Upper lobe of right lung (tissue), 1 donor: Measurements from ENCODE around the gene TP73. TPM values are rescaled to one million over a fixed set of nuclear protein-coding genes. Genes with fewer than 3 reads are reported as not detected.

ENCODE experiments used
- ATAC-seq: fragments of 200-7000 bp; cut with Tn5 transposase; one replicate; pipeline ENCODE4 v1.9.1; 2020; ENCODE audit warnings: mild to moderate bottlenecking, moderate library complexity
- DNase-seq: peaks from one replicate; pipeline ENCODE4 v3.0.0-alpha.2; 2020
- H3K27ac ChIP-seq: fragments of 200-600 bp; one replicate; pipeline ENCODE4 v1.8.0; 2022
- H3K27me3 ChIP-seq: fragments of 200-600 bp; one replicate; pipeline ENCODE4 v1.8.0; 2022; ENCODE audit warnings: mild to moderate bottlenecking
- H3K36me3 ChIP-seq: fragments of 200-600 bp; one replicate; pipeline ENCODE4 v1.8.0; 2022
- H3K4me1 ChIP-seq: fragments of 200-600 bp; one replicate; pipeline ENCODE4 v1.8.0; 2022
- H3K4me3 ChIP-seq: fragments of 200-600 bp; one replicate; pipeline ENCODE4 v1.8.0; 2022; ENCODE audit warnings: mild to moderate bottlenecking
- H3K9me3 ChIP-seq: fragments of 200-600 bp; one replicate; pipeline ENCODE4 v1.8.0; 2022
- CTCF ChIP-seq: fragments of 200-600 bp; IDR thresholded peaks from one replicate; pipeline ENCODE4 v1.8.0; 2022; ENCODE audit warnings: antibody characterized with exemption
- intact Hi-C: fragments of 100-400 bp; cut with DNase I; formaldehyde crosslinking; loops from one replicate; pipeline ENCODE4 v1.11.0; 2022
- total RNA-seq: library from RNA; stranded (reverse); fragmentation: NEBNext Ultra II Directional; extraction: Animal tissue kit (Norgen Biotek cat#: 25700); gene quantifications from one replicate; pipeline ENCODE4 v1.2.1, GENCODE V29; 2021
- donor health status: DM: no; HTN: yes; CAD: no; lungs with severe emphysema.

The TP73 gene
- total RNA-seq, 1 donor from 2014 or later, result 0.29 TPM

GRCh38 chr1:3714284-3714741 is 62.0 kb downstream of the TP73 start:
- no peak overlapping the region for H3K4me3 ChIP-seq
- no peak overlapping the region for H3K27ac ChIP-seq
- no peak for DNase-seq
- no peaks in the 10 kb centered on the region for H3K36me3 ChIP-seq
- no peak for ATAC-seq
- H3K4me1 ChIP-seq, result peaks cover 7% of the 10 kb centered on the region
- no peaks in the 10 kb centered on the region for H3K9me3 ChIP-seq
- no peak for TF ChIP-seq CTCF
- intact Hi-C loops, result no loop called here
- peaks cover 39% of the 10 kb centered on the region for H3K27me3 ChIP-seq

- peaks cover 36% of the 10 kb centered on the region for H3K27me3 ChIP-seq
- H3K9me3 ChIP-seq, result no peaks in the 10 kb centered on the region
- intact Hi-C loops, result no loop called here
- H3K4me3 ChIP-seq, result no peak overlapping the region
- H3K27ac ChIP-seq, result no peak overlapping the region
- no peak for TF ChIP-seq CTCF
- H3K36me3 ChIP-seq, result no peaks in the 10 kb centered on the region
- DNase-seq (no peak), ATAC-seq (no peak)
- peaks cover 7% of the 10 kb centered on the region for H3K4me1 ChIP-seq
Observed at GRCh38 chr1:3714814-3715213, 62.5 kb downstream of the TP73 start.

- Histone ChIP-seq H3K4me1 (peaks cover 7% of the 10 kb centered on the region), H3K4me3 (no peak overlapping the region), H3K27me3 (peaks cover 23% of the 10 kb centered on the region), H3K9me3 (no peaks in the 10 kb centered on the region), H3K27ac (no peak overlapping the region), H3K36me3 (no peaks in the 10 kb centered on the region)
- ATAC-seq (no peak), DNase-seq (no peak)
- no peak for TF ChIP-seq CTCF
- intact Hi-C loops, result no loop called here
Observed at GRCh38 chr1:3716351-3716750, 64.0 kb downstream of the TP73 start.

- Histone ChIP-seq H3K4me1 (peaks cover 7% of the 10 kb centered on the region), H3K4me3 (no peak overlapping the region), H3K36me3 (no peaks in the 10 kb centered on the region), H3K27me3 (peaks cover 23% of the 10 kb centered on the region), H3K9me3 (no peaks in the 10 kb centered on the region), H3K27ac (no peak overlapping the region)
- DNase-seq (no peak), ATAC-seq (peak; percentile 4)
- intact Hi-C loops, result no loop called here
- no peak for TF ChIP-seq CTCF
Observed at GRCh38 chr1:3717041-3717714, 64.9 kb downstream of the TP73 start.

- intact Hi-C loops, result no loop called here
Observed at GRCh38 chr1:3717715-3718601, 65.6 kb downstream of the TP73 start.

More at GRCh38 chr1:3717715-3718601, 65.6 kb downstream of the TP73 start:
- no peak overlapping the region for H3K4me3 ChIP-seq
- peaks cover 23% of the 10 kb centered on the region for H3K27me3 ChIP-seq
- DNase-seq (no peak), ATAC-seq (peak; percentile 3)
- no peaks in the 10 kb centered on the region for H3K9me3 ChIP-seq
- no peak overlapping the region for H3K27ac ChIP-seq
- H3K36me3 ChIP-seq, result no peaks in the 10 kb centered on the region
- TF ChIP-seq CTCF, result no peak
- H3K4me1 ChIP-seq, result peaks cover 7% of the 10 kb centered on the region
